K562 (cell line): ENCODE results near the gene YBX3. TPM values are rescaled to one million over a fixed set of nuclear protein-coding genes. Genes with fewer than 3 reads are reported as not detected.

ENCODE experiments used
- ATAC-seq: fragments of 200-7000 bp; cut with Tn5 transposase; 3 replicates; pipeline ENCODE4 v1.9.1; 2020; ENCODE audit warnings: moderate library complexity
- BruUV-seq: library from RNA; stranded (reverse); fragments of 400-500 nt; replicated peaks from 2 replicates; lab custom pipeline; 2021; lab: Mats Ljungman, UMichigan
- CTCF ChIA-PET: fragments of 300-600 bp; formaldehyde crosslinking; extraction: SDS; loops from one replicate; lab custom pipeline; 2021; ENCODE audit warnings: low intra/inter-chr PET ratio; lab: Yijun Ruan, JAX
- POLR2A ChIA-PET: fragments of 300-600, 350-650 bp; sonication (Branson Sonifier 250); formaldehyde crosslinking; extraction: SDS; loops from one replicate; lab custom pipeline; 2021; ENCODE audit warnings: antibody characterized with exemption, inconsistent platforms; lab: Yijun Ruan, JAX
- DNase-seq, 4 experiments: peaks; one replicate each; pipeline versions ENCODE4 v3.0.0 to v3.0.0-alpha.2; 2011 to 2018; ENCODE audit warnings: low spot score in 3 of 4, mixed read lengths in 3 of 4; ENCODE audit errors: extremely low read depth in 1 of 4
- FAIRE-seq: peaks from 2 replicates; lab custom pipeline; 2011; peaks lifted over from hg19 to GRCh38; lab: Jason Lieb, UNC
- H2AFZ ChIP-seq: 2 replicates; pipeline ENCODE4 v1.6.0; 2011; ENCODE audit warnings: low read depth, low read length, control low read depth, inconsistent platforms
- H3K27ac ChIP-seq: fragments of 200-600 bp; 3 replicates; pipeline ENCODE4 v1.8.0; 2011; ENCODE audit warnings: low read depth, mild to moderate bottlenecking, control low read depth, inconsistent platforms, low read length, moderate library complexity, mixed read lengths; ENCODE audit errors: extremely low read depth
- H3K27me3 ChIP-seq, 2 experiments: fragments of 300-600 bp in 1 of 2; 2 replicates in 1 of 2; 3 replicates in 1 of 2; pipeline versions ENCODE4 v1.6.0 to v1.8.0; 2011; ENCODE audit warnings: inconsistent platforms in 2 of 2, low read length in 2 of 2, mild to moderate bottlenecking in 1 of 2, mixed read lengths in 1 of 2, moderate library complexity in 1 of 2; ENCODE audit not compliant: control insufficient read depth in 2 of 2, insufficient read depth in 2 of 2
- H3K36me3 ChIP-seq: fragments of 300-600 bp; 3 replicates; pipeline ENCODE4 v1.8.0; 2011; ENCODE audit warnings: mild to moderate bottlenecking, low read length, inconsistent platforms; ENCODE audit not compliant: control insufficient read depth, insufficient read depth
- H3K4me1 ChIP-seq, 2 experiments: fragments of 200-600 bp in 1 of 2; replicated peaks in 1 of 2; 2 replicates in 1 of 2; 3 replicates in 1 of 2; pipeline versions ENCODE4 v1.5.1 to v1.8.0; 2011; ENCODE audit warnings: inconsistent platforms in 2 of 2, low read length in 2 of 2, mild to moderate bottlenecking in 1 of 2, mixed read lengths in 1 of 2, moderate library complexity in 1 of 2; ENCODE audit not compliant: control insufficient read depth in 2 of 2, insufficient read depth in 2 of 2
- H3K4me2 ChIP-seq: 2 replicates; pipeline ENCODE4 v1.6.1; 2011; ENCODE audit warnings: low read length, control low read depth, inconsistent platforms, mixed read lengths; ENCODE audit not compliant: insufficient read depth
- H3K4me3 ChIP-seq: fragments of 200-600 bp; sonication (generic), shearing (Covaris generic); 2 replicates; pipeline ENCODE4 v1.5.1; 2016; ENCODE audit warnings: control low read depth, inconsistent platforms
- H3K79me2 ChIP-seq: fragments of 200-600 bp; 3 replicates; pipeline ENCODE4 v1.8.0; 2011; ENCODE audit warnings: low read length, inconsistent platforms; ENCODE audit not compliant: control insufficient read depth, insufficient read depth
- H3K9ac ChIP-seq, 2 experiments: 2 replicates each; pipeline versions ENCODE4 v1.6.0 to v1.6.1; 2011; ENCODE audit warnings: low read depth in 2 of 2, low read length in 2 of 2, control low read depth in 1 of 2, inconsistent platforms in 1 of 2, mild to moderate bottlenecking in 1 of 2, mixed read lengths in 1 of 2; ENCODE audit not compliant: insufficient read depth in 1 of 2
- H3K9me1 ChIP-seq: one replicate; pipeline ENCODE4 v1.6.0; 2011; ENCODE audit warnings: inconsistent platforms, mild to moderate bottlenecking, low read length, moderate library complexity; ENCODE audit not compliant: control insufficient read depth, insufficient read depth
- H3K9me3 ChIP-seq: replicated peaks from 2 replicates; pipeline ENCODE4 v1.5.1; 2011; ENCODE audit warnings: low read depth, low read length, inconsistent platforms; ENCODE audit not compliant: control insufficient read depth, insufficient read depth
- H4K20me1 ChIP-seq: replicated peaks from 2 replicates; pipeline ENCODE4 v1.6.1; 2011; ENCODE audit warnings: low read length, inconsistent platforms, mixed read lengths; ENCODE audit not compliant: control insufficient read depth, insufficient read depth
- ESRRB ChIP-seq: fragments of 250-450 bp; sonication (Bioruptor Pico); IDR thresholded peaks from 2 replicates; pipeline ENCODE4 v1.5.0; 2020; ENCODE audit warnings: mild to moderate bottlenecking, moderate library complexity, borderline replicate concordance
- GTF2E2 ChIP-seq: fragments of 200-800 bp; sonication (Bioruptor generic); IDR thresholded peaks from 2 replicates; pipeline ENCODE4 v1.6.1; 2016; ENCODE audit warnings: missing genetic modification characterization, missing compliant biosample characterization
- HMG20A ChIP-seq: fragments of 450-650 bp; formaldehyde crosslinking; conservative IDR thresholded peaks from 2 replicates; pipeline ENCODE4 v1.4.0; 2020; ENCODE audit warnings: mild to moderate bottlenecking, mixed read lengths
- HSF4 ChIP-seq: fragments of 250-450 bp; sonication (Bioruptor Pico); IDR thresholded peaks from 2 replicates; pipeline ENCODE4 v2.1.2; 2022; ENCODE audit warnings: mild to moderate bottlenecking, moderate library complexity, borderline replicate concordance
- MAFF ChIP-seq: IDR thresholded peaks from 2 replicates; pipeline ENCODE4 v1.6.1; 2012; ENCODE audit warnings: low read length, improper control_type of control experiment
- MTF1 ChIP-seq: fragments of 250-450 bp; sonication (Bioruptor Pico); IDR thresholded peaks from 2 replicates; pipeline ENCODE4 v1.9.0; 2021; ENCODE audit warnings: moderate library complexity, mild to moderate bottlenecking, inconsistent platforms, borderline replicate concordance
- PCBP1 ChIP-seq: fragments of 200-400 bp; formaldehyde crosslinking; IDR thresholded peaks from 2 replicates; pipeline ENCODE4 v1.6.1; 2018; ENCODE audit warnings: mild to moderate bottlenecking, low read depth, low read length; ENCODE audit not compliant: poor library complexity, severe bottlenecking
- PHF20 ChIP-seq: fragments of 450-650 bp; IDR thresholded peaks from 2 replicates; pipeline ENCODE4 v1.6.1; 2018; ENCODE audit not compliant: partially characterized antibody
- PHF8 ChIP-seq: fragments of 200-600 bp; sonication (generic); IDR thresholded peaks from 2 replicates; pipeline ENCODE4 v1.6.1; 2012; ENCODE audit warnings: mixed run types, mild to moderate bottlenecking, inconsistent platforms, low read length, moderate library complexity, borderline replicate concordance
- RBM22 ChIP-seq: fragments of 200-400 bp; formaldehyde crosslinking; IDR thresholded peaks from 2 replicates; pipeline ENCODE4 v1.6.1; 2018; ENCODE audit warnings: low read length, low read depth; ENCODE audit not compliant: poor library complexity, severe bottlenecking
- RFX1 ChIP-seq: fragments of 450-650 bp; IDR thresholded peaks from 2 replicates; pipeline ENCODE4 v1.6.1; 2016; ENCODE audit warnings: mild to moderate bottlenecking, moderate library complexity
- SRSF9 ChIP-seq: fragments of 200-400 bp; formaldehyde crosslinking; IDR thresholded peaks from 2 replicates; pipeline ENCODE4 v1.6.1; 2017; ENCODE audit warnings: low read depth, low read length, borderline replicate concordance
- TCFL5 ChIP-seq: fragments of 250-450 bp; sonication (Bioruptor Pico); conservative IDR thresholded peaks from 2 replicates; pipeline ENCODE4 v1.6.1; 2021; ENCODE audit warnings: mild to moderate bottlenecking, moderate library complexity, matching md5 sums
- WGBS: fragments of 100-300 bp; shearing (Covaris generic); methylation state at CpG from one replicate; pipeline ENCODE4 v1.1.6; 2016; ENCODE audit warnings: low coverage, mixed read lengths; ENCODE audit not compliant: insufficient coverage; ENCODE audit errors: missing lambda C conversion rate; 5-methylcytosine and 5-hydroxymethylcytosine counted together
- in situ Hi-C: fragments of 300-500 bp; cut with MboI; formaldehyde crosslinking; loops from 4 replicates; pipeline ENCODE4 v1.15.0; 2018; ENCODE audit warnings: inconsistent platforms, mixed read lengths
- intact Hi-C: fragments of 100-400 bp; cut with micrococcal nuclease; formaldehyde crosslinking; loops from 2 replicates; pipeline ENCODE4 v1.14.2; 2022
- polyA plus RNA-seq, 8 experiments: library from polyadenylated mRNA; depleted of rRNA in 4 of 8; stranded (reverse) in 5 of 8; unstranded in 3 of 8; fragments of >200 nt; fragmentation: Nextera tagmentation in 2 of 8; fragmentation: Illumina TruSeq in 1 of 8; extraction: Ambion mirVana in 2 of 8; extraction: Trizol in 1 of 8; gene quantifications; 2 replicates each; pipeline versions ENCODE4 v1.2.1 to v1.2.3, GENCODE V29; 2011 to 2014; ENCODE audit warnings: inconsistent platforms in 1 of 8, missing spikeins in 1 of 8
- total RNA-seq, 7 experiments: library from RNA; depleted of rRNA in 6 of 7; stranded (reverse); fragments of >200 nt in 6 of 7; fragmentation: Illumina TruSeq in 2 of 7; extraction: Trizol in 2 of 7; gene quantifications; 2 replicates each; pipeline versions ENCODE4 v1.2.1 to v1.2.3, GENCODE V29; 2011 to 2021; ENCODE audit warnings: low replicate concordance in 1 of 7
- TF ChIP-seq, protein P1 (sequence below): fragments of 250-450 bp; sonication (Bioruptor Pico); IDR thresholded peaks from 2 replicates; pipeline ENCODE4 v1.9.0; 2021; ENCODE audit warnings: mild to moderate bottlenecking
- TF ChIP-seq, protein P2 (sequence below): sonication (generic); formaldehyde crosslinking; IDR thresholded peaks from 2 replicates; pipeline ENCODE4 v1.8.1; 2023; ENCODE audit warnings: mild to moderate bottlenecking, missing genetic modification reagents
- TF ChIP-seq, protein P3 (sequence below): fragments of 200-800 bp; sonication (Bioruptor generic); IDR thresholded peaks from 2 replicates; pipeline ENCODE4 v1.6.1; 2017; ENCODE audit warnings: missing genetic modification characterization, missing compliant biosample characterization
- TF ChIP-seq, protein P4 (sequence below): conservative IDR thresholded peaks from 2 replicates; pipeline ENCODE4 v1.6.1; 2011; ENCODE audit warnings: low read depth, mild to moderate bottlenecking, low read length; ENCODE audit not compliant: control insufficient read depth

The YBX3 gene
- total and polyA plus RNA-seq, 9 of the 15 experiments (the other 6 are each of a cell fraction or from before 2014, with no cell fraction given) = 47.0 to 239 (median 81.5) TPM

DNA sequence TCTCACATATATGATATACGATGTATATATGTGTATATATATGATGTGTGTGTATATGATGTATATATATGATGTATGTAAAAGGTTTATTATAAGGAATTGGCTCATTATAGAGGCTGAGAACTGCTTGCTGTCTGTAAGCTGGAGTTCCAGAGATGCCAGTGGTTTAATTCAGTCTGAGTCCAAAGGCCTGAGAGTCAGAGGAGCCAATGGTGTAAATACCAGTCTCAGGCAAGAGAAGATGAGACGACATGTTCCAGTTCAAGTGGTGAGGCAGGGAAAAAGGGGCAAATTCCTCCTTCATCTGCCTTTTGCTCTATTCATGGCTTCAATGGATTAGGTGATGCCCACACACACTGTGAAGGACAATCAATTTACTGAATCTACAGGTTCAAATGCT is 32.2 kb downstream of the YBX3 start:
- no peaks in the 10 kb centered on the region for H4K20me1 ChIP-seq
- ATAC-seq = no peak
- no peaks in the 10 kb centered on the region for H3K36me3 ChIP-seq
- H3K4me2 ChIP-seq = no peak overlapping the region
- FAIRE-seq = no peak
- H3K9ac ChIP-seq = no peak overlapping the region
- no peaks in the 10 kb centered on the region for H3K79me2 ChIP-seq
- CTCF ChIA-PET = no interaction called here
- no peak overlapping the region for H3K4me3 ChIP-seq
- H3K4me1 ChIP-seq = no peaks in the 10 kb centered on the region
- in situ Hi-C loops (no loop called here), intact Hi-C loops (no loop called here)
- no peaks in the 10 kb centered on the region for H3K27me3 ChIP-seq
- H3K27ac ChIP-seq = no peak overlapping the region
- H3K9me1 ChIP-seq = no peaks in the 10 kb centered on the region
- BruUV-seq = no TSS peak
- no peak overlapping the region for H2AFZ ChIP-seq
- no peak for DNase-seq
- POLR2A ChIA-PET = no interaction called here
- WGBS = 75% methylated on average over 2 of the region's 2 CpGs
- H3K9me3 ChIP-seq = no peaks in the 10 kb centered on the region
- TF ChIP-seq HSF4 = no peak
- TF ChIP-seq GTF2E2 (tag) = no peak
- TF ChIP-seq, protein P1, sequence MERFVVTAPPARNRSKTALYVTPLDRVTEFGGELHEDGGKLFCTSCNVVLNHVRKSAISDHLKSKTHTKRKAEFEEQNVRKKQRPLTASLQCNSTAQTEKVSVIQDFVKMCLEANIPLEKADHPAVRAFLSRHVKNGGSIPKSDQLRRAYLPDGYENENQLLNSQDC = no peak
- TF ChIP-seq RBM22 = no peak
- no peak for TF ChIP-seq PHF20
- TF ChIP-seq, protein P2, sequence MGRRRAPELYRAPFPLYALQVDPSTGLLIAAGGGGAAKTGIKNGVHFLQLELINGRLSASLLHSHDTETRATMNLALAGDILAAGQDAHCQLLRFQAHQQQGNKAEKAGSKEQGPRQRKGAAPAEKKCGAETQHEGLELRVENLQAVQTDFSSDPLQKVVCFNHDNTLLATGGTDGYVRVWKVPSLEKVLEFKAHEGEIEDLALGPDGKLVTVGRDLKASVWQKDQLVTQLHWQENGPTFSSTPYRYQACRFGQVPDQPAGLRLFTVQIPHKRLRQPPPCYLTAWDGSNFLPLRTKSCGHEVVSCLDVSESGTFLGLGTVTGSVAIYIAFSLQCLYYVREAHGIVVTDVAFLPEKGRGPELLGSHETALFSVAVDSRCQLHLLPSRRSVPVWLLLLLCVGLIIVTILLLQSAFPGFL (CRISPR knock-in tag) = no peak
- no peak for TF ChIP-seq PHF8
- TF ChIP-seq RFX1 = no peak
- TF ChIP-seq TCFL5 (CRISPR knock-in tag) = no peak
- TF ChIP-seq PCBP1 = no peak
- no peak for TF ChIP-seq MTF1 (CRISPR knock-in tag)
- TF ChIP-seq, protein P3, sequence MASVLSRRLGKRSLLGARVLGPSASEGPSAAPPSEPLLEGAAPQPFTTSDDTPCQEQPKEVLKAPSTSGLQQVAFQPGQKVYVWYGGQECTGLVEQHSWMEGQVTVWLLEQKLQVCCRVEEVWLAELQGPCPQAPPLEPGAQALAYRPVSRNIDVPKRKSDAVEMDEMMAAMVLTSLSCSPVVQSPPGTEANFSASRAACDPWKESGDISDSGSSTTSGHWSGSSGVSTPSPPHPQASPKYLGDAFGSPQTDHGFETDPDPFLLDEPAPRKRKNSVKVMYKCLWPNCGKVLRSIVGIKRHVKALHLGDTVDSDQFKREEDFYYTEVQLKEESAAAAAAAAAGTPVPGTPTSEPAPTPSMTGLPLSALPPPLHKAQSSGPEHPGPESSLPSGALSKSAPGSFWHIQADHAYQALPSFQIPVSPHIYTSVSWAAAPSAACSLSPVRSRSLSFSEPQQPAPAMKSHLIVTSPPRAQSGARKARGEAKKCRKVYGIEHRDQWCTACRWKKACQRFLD (CRISPR knock-in tag) = no peak
- TF ChIP-seq ESRRB (CRISPR knock-in tag) = no peak
- TF ChIP-seq SRSF9 = no peak
- TF ChIP-seq MAFF = no peak
- TF ChIP-seq HMG20A = no peak
- TF ChIP-seq, protein P4, sequence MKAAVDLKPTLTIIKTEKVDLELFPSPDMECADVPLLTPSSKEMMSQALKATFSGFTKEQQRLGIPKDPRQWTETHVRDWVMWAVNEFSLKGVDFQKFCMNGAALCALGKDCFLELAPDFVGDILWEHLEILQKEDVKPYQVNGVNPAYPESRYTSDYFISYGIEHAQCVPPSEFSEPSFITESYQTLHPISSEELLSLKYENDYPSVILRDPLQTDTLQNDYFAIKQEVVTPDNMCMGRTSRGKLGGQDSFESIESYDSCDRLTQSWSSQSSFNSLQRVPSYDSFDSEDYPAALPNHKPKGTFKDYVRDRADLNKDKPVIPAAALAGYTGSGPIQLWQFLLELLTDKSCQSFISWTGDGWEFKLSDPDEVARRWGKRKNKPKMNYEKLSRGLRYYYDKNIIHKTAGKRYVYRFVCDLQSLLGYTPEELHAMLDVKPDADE = no peak
